Activated T-helper 2 cell treated with anti-CD3 and anti-CD28 coated beads, Interferon-gamma antibody, Interleukin-2, Interleukin-4, amounts not matched to agents 10 μg/mL and 5 μg/mL and 100 μg/mL, durations not matched to agents 14 hours and 24 hours and 36 hours (primary cell): ENCODE measurements around the gene SIGLEC14. TPM values are rescaled to one million over a fixed set of nuclear protein-coding genes. Genes with fewer than 3 reads are reported as not detected.

ENCODE experiments used
- DNase-seq: peaks from one replicate; pipeline ENCODE4 v3.0.0; 2021; ENCODE audit warnings: low spot score
- H3K27ac Mint-ChIP-seq: one replicate; pipeline ENCODE4 v1.8.0; 2021; ENCODE audit warnings: mixed read lengths
- H3K27me3 Mint-ChIP-seq: one replicate; pipeline ENCODE4 v1.8.0; 2021; ENCODE audit warnings: low read depth, mixed read lengths
- H3K36me3 Mint-ChIP-seq: one replicate; pipeline ENCODE4 v1.8.0; 2021; ENCODE audit warnings: low read depth, mixed read lengths
- H3K4me1 Mint-ChIP-seq: one replicate; pipeline ENCODE4 v1.8.0; 2021; ENCODE audit warnings: low read depth, mixed read lengths
- H3K4me3 Mint-ChIP-seq: one replicate; pipeline ENCODE4 v1.8.0; 2021; ENCODE audit warnings: low read depth, mild to moderate bottlenecking, moderate library complexity, mixed read lengths
- H3K9me3 Mint-ChIP-seq: one replicate; pipeline ENCODE4 v1.8.0; 2021; ENCODE audit warnings: mixed read lengths
- intact Hi-C: fragments of 100-400 bp; cut with micrococcal nuclease; formaldehyde crosslinking; loops from one replicate; pipeline ENCODE4 v1.15.1; 2023
- total RNA-seq: library from RNA; stranded (reverse); gene quantifications from 2 replicates; pipeline ENCODE4 v1.2.3, GENCODE V29; 2022

The SIGLEC14 gene
- total RNA-seq, 1 donor from 2014 or later: not detected

GRCh38 chr19:51598159-51598915 is 48.3 kb downstream of the SIGLEC14 start:
- Mint-ChIP-seq H3K27me3 (peaks cover 26% of the 10 kb centered on the region), H3K4me3 (no peak overlapping the region)

DNA sequence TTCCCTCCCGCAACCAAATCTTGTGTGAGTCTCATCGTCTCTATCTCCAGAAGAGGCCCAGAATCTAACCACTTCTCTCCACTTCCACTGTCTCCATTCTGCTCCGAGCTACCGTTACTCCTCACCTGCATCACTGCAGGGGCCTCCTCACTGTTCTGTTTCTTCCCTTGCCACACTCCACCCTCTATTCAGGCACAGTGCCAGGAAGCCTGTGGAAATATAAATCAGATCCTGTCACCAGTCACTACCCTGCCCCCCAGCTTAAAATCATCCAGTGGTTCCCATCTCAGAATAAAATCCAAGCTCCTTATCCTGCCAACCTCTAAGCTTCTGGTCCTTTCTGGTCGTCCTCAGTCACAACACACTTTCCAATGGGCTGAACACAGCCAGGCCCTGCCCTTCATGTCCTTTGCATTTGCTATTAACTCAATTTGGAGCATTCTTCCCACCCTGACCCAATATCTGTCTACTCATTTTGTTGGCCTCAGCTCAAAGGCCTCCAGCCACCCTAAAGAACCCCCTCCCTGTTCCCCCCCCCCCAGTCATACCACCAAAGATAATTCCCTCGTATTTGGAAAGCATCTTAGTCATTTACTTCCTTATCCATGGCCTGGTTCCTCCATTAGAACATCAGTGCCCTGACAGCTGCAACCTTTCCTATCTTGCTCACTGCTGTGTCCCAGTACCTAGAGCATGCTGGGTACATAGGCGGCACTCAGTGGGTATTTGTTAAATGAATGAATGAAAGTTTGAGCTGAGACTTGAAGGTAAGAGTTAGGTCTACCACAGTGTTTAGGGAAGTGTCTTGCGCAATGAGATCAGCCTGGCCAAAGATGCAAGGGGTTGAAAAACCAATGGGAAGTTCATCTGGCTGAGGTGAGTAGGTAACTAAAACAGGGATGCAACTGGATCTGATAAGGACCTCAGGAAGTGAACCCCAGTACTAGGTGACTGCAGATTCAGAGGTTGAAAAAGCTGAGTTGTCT is 51.1 kb downstream of the SIGLEC14 start:
- no peak for DNase-seq
- Mint-ChIP-seq H3K27me3 (peaks cover 12% of the 10 kb centered on the region), H3K27ac (peak overlapping the region; percentile 36), H3K4me1 (peaks cover 20% of the 10 kb centered on the region), H3K4me3 (peak overlapping the region; percentile 89), H3K36me3 (no peaks in the 10 kb centered on the region), H3K9me3 (no peaks in the 10 kb centered on the region)
- intact Hi-C loops: loop anchor here (2.0 kb wide), 1 partner anchor 49 kb away; no protein-coding TSS in a partner anchor

More at GRCh38 chr19:51598159-51598915, 48.3 kb downstream of the SIGLEC14 start:
- DNase-seq: no peak
- intact Hi-C loops: no loop called here
- peaks cover 16% of the 10 kb centered on the region for H3K4me1 Mint-ChIP-seq
- H3K36me3 Mint-ChIP-seq: no peaks in the 10 kb centered on the region
- no peaks in the 10 kb centered on the region for H3K9me3 Mint-ChIP-seq
- H3K27ac Mint-ChIP-seq: no peak overlapping the region

GRCh38 chr19:51594774-51595109 is 51.9 kb downstream of the SIGLEC14 start:
- peaks cover 20% of the 10 kb centered on the region for H3K4me1 Mint-ChIP-seq
- peaks cover 2% of the 10 kb centered on the region for H3K9me3 Mint-ChIP-seq
- H3K27ac Mint-ChIP-seq: peak overlapping the region; percentile 80
- peak overlapping the region; percentile 89 for H3K4me3 Mint-ChIP-seq
- intact Hi-C loops: loop anchor here (1.0 to 5.0 kb wide), 3 partner anchors 23 to 487 kb away; partner anchors contain the start of genes CTU1 and ZNF175
- DNase-seq: no peak
- H3K27me3 Mint-ChIP-seq: peaks cover 6% of the 10 kb centered on the region
- H3K36me3 Mint-ChIP-seq: peaks cover 2% of the 10 kb centered on the region

DNA sequence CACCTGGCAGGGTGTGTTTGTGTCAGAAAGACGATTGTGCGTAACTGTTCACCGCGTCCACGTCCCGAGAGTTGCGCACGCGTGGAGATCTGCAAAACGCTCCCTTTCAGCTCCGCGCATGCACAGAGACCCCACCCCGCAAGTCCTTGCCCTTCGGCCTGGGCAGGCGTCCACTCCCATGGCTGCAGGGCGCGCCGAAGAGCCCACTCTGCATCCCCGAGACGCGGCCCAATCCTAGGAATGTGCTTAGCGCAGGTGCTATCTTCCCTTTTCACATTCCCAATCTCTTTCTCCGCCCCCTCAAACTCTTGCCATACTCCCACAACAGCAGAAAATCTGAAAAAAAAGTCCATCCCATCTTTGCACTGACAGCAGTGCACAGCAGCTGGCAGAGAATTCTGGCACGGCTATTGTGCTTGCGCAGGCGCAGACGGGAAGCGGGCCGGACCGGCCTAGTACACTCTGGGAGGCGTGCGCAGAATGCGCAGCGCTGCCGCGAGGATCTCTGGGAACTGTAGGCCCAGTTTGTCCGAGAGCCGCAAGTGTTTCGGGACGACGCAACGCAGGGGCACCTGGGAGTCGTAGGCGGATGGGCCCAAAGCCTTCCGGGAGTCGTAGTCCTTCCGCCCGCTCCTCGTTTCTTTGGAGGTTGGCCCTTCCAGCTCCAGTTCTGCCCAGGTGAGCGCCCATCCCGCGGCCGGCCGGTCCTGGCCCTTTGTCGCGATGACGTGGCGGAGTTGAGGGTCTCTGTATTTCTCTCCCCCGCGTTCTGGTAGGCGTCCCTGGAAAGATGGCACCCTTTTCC is 52.5 kb downstream of the SIGLEC14 start:
- intact Hi-C loops: loop anchor here (1.0 to 5.0 kb wide), 3 partner anchors 23 to 487 kb away; partner anchors contain the start of genes CTU1 and ZNF175
- Mint-ChIP-seq H3K27me3 (peaks cover 6% of the 10 kb centered on the region), H3K27ac (peak overlapping the region; percentile 80), H3K36me3 (peaks cover 7% of the 10 kb centered on the region), H3K4me1 (peaks cover 20% of the 10 kb centered on the region), H3K4me3 (peak overlapping the region; percentile 89), H3K9me3 (peaks cover 8% of the 10 kb centered on the region)
- peak; percentile 95 for DNase-seq

DNA sequence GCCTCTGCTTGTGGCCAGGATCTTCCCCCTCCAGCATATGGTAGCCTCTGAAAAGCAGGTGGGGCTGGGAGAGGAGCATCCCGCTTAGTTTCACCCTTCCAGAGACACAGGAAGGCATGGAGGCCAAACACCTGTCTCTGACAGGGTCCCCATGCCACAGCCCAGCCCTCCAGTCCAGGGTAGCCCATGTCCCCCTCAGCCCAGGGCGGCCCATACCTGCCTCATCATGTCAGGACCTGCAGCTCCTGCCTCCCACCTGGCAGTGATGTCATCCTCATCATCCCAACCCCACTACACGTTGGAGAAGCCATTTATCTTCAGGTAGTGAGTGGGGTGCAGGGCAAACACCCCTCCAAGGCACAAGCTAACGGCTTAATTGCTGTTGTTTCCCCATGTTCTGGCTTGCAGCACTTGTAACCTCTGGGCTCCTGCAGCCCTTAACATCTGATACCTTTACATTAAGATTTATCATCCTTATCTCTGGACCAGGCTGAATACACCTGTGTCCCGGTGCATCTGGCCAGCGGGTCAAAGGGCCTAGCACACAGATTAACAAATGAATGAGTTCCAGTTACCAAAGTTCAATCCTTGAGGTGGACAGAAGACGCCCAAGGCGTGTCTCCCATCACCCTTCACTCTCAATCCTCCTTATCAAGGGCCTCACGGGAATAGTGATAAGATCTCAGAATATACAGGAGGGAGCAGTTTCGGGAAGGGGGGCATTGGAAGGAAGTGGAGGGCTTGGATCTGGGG is 53.3 kb downstream of the SIGLEC14 start:
- Mint-ChIP-seq H3K4me3 (peak overlapping the region; percentile 89), H3K27ac (peak overlapping the region; percentile 80), H3K9me3 (peaks cover 15% of the 10 kb centered on the region), H3K36me3 (peaks cover 11% of the 10 kb centered on the region), H3K27me3 (peaks cover 6% of the 10 kb centered on the region), H3K4me1 (peaks cover 20% of the 10 kb centered on the region)
- DNase-seq: no peak
- intact Hi-C loops: loop anchor here (5.0 kb wide), 1 partner anchor 486 kb away; the partner anchor contains the start of gene CTU1

Other genes with a start within 250 kb of the SIGLEC14 start
- 4.0 and 6.6 TPM in 2 replicates for gene SIGLEC10, start 229.2 kb downstream of the SIGLEC14 start, total RNA-seq
- gene SIGLEC8, start 188.4 kb downstream of the SIGLEC14 start, total RNA-seq: 0.07 and 0.18 TPM in 2 replicates
- not detected in 2 replicates for gene CEACAM18, start 168.3 kb downstream of the SIGLEC14 start, total RNA-seq
- gene SIGLEC12, start 145.0 kb downstream of the SIGLEC14 start, total RNA-seq: 4.5 and 4.6 TPM in 2 replicates
- gene SIGLEC6, start 115.2 kb downstream of the SIGLEC14 start, total RNA-seq: 1.2 and 1.7 TPM in 2 replicates
- 11.0 and 13.4 TPM in 2 replicates for gene ZNF175, start 75.5 kb downstream of the SIGLEC14 start, total RNA-seq
- gene SIGLEC5, start 16.4 kb downstream of the SIGLEC14 start, total RNA-seq: not detected in 2 replicates
- gene SPACA6, start 46.5 kb upstream of the SIGLEC14 start, total RNA-seq: 6.7 and 10.9 TPM in 2 replicates
- gene HAS1, start 77.2 kb upstream of the SIGLEC14 start, total RNA-seq: not detected in 2 replicates
- not detected in 2 replicates for gene FPR1, start 105.1 kb upstream of the SIGLEC14 start, total RNA-seq
- gene FPR2, start 114.4 kb upstream of the SIGLEC14 start, total RNA-seq: not detected in 2 replicates
- not detected in 2 replicates for gene FPR3, start 148.3 kb upstream of the SIGLEC14 start, total RNA-seq
- 5.8 and 6.0 TPM in 2 replicates for gene ZNF577, start 241.1 kb upstream of the SIGLEC14 start, total RNA-seq